ENCODE results near the gene CALU.

CALU gene

DNA sequence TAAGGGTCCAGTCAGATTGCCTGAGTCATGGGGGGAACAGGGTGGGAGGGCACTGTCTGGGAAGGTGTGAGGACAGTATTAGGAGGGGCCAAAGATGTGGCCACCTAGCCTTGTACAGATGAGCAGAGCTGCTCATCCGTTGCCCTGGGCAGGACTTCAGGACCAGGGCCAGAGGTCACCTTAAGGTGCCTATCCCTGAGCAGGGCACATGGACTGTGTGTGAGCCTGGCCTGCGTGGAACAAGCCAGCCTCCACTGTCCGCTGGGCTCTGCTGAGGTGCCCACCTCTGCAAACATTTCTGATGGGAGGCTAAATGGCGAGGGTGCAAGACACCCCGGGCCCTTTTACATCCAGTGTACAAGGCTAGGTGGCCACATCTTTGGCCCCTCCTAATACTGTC, 39.8 kb downstream of the CALU start:
- Histone ChIP-seq H2AFZ (ENCODE audit: low read depth) (no peak overlapping the region), H3K4me2 (no peak overlapping the region), H3K27me3 (ENCODE audit: insufficient read depth, low read depth) (no peaks in the 10 kb centered on the region), H3K27ac (no peak overlapping the region), H3K4me3 (IDR thresholded peaks at IDR 0.05; ENCODE audit: insufficient read depth, low read depth, low read length) (no peak overlapping the region), H4K20me1 (ENCODE audit: insufficient read depth) (no peaks in the 10 kb centered on the region), H3K36me3 (ENCODE audit: insufficient read depth) (no peaks in the 10 kb centered on the region), H3K4me1 (ENCODE audit: low read depth, poor library complexity, severe bottlenecking) (no peaks in the 10 kb centered on the region), H3K79me2 (ENCODE audit: insufficient read depth, low read depth) (no peaks in the 10 kb centered on the region), H3K9ac (no peak overlapping the region)
- TF ChIP-seq, protein P1, sequence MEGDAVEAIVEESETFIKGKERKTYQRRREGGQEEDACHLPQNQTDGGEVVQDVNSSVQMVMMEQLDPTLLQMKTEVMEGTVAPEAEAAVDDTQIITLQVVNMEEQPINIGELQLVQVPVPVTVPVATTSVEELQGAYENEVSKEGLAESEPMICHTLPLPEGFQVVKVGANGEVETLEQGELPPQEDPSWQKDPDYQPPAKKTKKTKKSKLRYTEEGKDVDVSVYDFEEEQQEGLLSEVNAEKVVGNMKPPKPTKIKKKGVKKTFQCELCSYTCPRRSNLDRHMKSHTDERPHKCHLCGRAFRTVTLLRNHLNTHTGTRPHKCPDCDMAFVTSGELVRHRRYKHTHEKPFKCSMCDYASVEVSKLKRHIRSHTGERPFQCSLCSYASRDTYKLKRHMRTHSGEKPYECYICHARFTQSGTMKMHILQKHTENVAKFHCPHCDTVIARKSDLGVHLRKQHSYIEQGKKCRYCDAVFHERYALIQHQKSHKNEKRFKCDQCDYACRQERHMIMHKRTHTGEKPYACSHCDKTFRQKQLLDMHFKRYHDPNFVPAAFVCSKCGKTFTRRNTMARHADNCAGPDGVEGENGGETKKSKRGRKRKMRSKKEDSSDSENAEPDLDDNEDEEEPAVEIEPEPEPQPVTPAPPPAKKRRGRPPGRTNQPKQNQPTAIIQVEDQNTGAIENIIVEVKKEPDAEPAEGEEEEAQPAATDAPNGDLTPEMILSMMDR (conservative IDR thresholded peaks at IDR 0.05; ENCODE audit: low read depth, low read length) = no peak

DNA sequence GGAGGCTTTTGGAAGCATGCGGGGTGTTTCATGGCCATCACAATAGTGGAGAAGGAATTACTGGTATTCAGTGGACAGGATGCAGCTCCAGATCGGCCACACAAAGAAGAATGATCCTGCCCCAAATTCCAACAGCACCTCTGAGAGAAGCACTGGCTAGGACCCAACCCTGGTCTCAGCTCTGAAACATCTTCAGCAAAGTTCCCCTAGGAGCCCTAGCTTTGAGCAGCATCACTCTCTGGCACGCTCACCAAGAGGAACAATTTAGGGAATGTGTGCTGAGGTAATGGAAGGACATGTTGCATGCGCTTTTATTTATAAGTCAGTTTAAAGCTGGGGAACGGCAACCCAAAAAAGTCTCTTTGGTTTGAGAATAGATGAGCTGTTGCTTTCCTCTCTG, 42.0 kb downstream of the CALU start:
- Histone ChIP-seq H3K27ac (no peak overlapping the region), H3K27me3 (ENCODE audit: insufficient read depth, low read depth) (no peaks in the 10 kb centered on the region), H2AFZ (ENCODE audit: low read depth) (no peak overlapping the region), H3K4me2 (no peak overlapping the region), H3K4me1 (ENCODE audit: low read depth, poor library complexity, severe bottlenecking) (no peaks in the 10 kb centered on the region), H3K9ac (no peak overlapping the region), H3K79me2 (ENCODE audit: insufficient read depth, low read depth) (no peaks in the 10 kb centered on the region), H3K4me3 (IDR thresholded peaks at IDR 0.05; ENCODE audit: insufficient read depth, low read depth, low read length) (no peak overlapping the region), H3K36me3 (ENCODE audit: insufficient read depth) (no peaks in the 10 kb centered on the region), H4K20me1 (ENCODE audit: insufficient read depth) (no peaks in the 10 kb centered on the region)
- TF ChIP-seq, protein P1 (conservative IDR thresholded peaks at IDR 0.05; ENCODE audit: low read depth, low read length) = no peak

DNA sequence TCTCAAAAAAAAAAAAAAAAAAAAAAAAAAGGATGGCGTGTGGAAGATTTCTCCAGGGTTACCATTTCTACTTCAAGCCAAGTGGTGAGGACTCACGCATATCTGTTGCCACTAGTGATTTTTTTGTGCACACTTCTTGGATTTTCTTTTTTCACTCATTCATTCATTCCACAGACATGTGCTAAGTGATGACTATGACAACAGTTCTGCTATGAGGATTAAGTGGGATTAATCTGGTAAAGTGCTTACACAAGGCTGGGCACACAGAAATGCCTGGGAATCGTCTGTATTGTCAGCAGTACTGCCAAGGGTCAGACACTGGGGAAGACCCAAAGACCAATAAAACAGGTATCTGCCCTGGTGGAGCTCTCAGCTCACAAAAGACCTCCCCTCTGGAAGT, 42.7 kb downstream of the CALU start:
- TF ChIP-seq, protein P1 (conservative IDR thresholded peaks at IDR 0.05; ENCODE audit: low read depth, low read length) = no peak
- H3K4me2 ChIP-seq = no peak overlapping the region
- H4K20me1 ChIP-seq (ENCODE audit: insufficient read depth) = no peaks in the 10 kb centered on the region
- no peaks in the 10 kb centered on the region for H3K4me1 ChIP-seq (ENCODE audit: low read depth, poor library complexity, severe bottlenecking)
- H3K36me3 ChIP-seq (ENCODE audit: insufficient read depth) = no peaks in the 10 kb centered on the region
- no peak overlapping the region for H3K4me3 ChIP-seq (IDR thresholded peaks at IDR 0.05; ENCODE audit: insufficient read depth, low read depth, low read length)
- H2AFZ ChIP-seq (ENCODE audit: low read depth) = no peak overlapping the region
- no peak overlapping the region for H3K9ac ChIP-seq
- H3K27me3 ChIP-seq (ENCODE audit: insufficient read depth, low read depth) = no peaks in the 10 kb centered on the region
- H3K79me2 ChIP-seq (ENCODE audit: insufficient read depth, low read depth) = no peaks in the 10 kb centered on the region
- no peak overlapping the region for H3K27ac ChIP-seq

DNA sequence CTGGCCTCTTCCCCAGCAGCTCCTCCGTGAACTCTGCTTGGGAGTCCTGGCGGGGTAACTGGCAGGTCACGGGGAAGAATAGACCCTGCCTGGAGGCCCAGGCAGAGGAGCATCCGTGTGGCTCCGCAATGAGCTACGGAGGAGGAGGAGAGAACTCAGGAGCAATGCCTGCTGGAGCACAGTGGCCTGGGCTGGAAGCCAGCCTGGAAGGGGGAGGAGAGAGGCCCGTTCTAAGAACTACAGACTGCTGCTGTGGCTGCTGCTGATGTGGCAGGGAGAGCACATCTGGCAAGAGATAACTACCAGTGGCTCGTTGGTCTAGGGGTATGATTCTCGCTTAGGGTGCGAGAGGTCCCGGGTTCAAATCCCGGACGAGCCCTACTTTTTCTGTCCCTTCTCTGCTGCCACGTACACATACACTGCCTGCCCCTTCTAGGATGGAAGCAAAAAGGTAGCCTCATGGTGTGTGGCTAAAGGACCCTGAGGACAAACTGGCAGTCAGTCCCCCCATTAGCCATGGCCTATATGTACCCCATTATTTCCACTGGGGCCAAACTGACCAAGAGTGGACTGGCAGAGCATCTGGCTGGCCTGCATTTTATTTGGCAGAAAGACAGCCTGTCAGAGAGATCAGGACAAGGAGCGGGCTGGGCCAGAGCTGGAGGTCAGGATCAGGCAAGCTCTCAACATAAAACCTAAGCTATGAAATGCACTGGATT, 44.1 kb downstream of the CALU start:
- Histone ChIP-seq H2AFZ (ENCODE audit: low read depth) (no peak overlapping the region), H3K4me3 (IDR thresholded peaks at IDR 0.05; ENCODE audit: insufficient read depth, low read depth, low read length) (no peak overlapping the region)

More for the DNA sequence above, 44.1 kb downstream of the CALU start:
- TF ChIP-seq, protein P1 (conservative IDR thresholded peaks at IDR 0.05; ENCODE audit: low read depth, low read length) = no peak
- Histone ChIP-seq H3K9ac (no peak overlapping the region), H3K4me1 (ENCODE audit: low read depth, poor library complexity, severe bottlenecking) (no peaks in the 10 kb centered on the region), H3K27ac (no peak overlapping the region), H4K20me1 (ENCODE audit: insufficient read depth) (no peaks in the 10 kb centered on the region), H3K79me2 (ENCODE audit: insufficient read depth, low read depth) (no peaks in the 10 kb centered on the region), H3K36me3 (ENCODE audit: insufficient read depth) (no peaks in the 10 kb centered on the region), H3K27me3 (ENCODE audit: insufficient read depth, low read depth) (no peaks in the 10 kb centered on the region; the same call in 1 of the 2 replicates), H3K4me2 (no peak overlapping the region)
